DMS79 treated with DMSO at 0.1 percent for 48 hours (cell line): ENCODE data around the gene TRIM5.

Source experiments
- DNase-seq: peaks from one replicate; lab custom pipeline; 2025; lab: John Stamatoyannopoulos, UW

Gene TRIM5

DNA sequence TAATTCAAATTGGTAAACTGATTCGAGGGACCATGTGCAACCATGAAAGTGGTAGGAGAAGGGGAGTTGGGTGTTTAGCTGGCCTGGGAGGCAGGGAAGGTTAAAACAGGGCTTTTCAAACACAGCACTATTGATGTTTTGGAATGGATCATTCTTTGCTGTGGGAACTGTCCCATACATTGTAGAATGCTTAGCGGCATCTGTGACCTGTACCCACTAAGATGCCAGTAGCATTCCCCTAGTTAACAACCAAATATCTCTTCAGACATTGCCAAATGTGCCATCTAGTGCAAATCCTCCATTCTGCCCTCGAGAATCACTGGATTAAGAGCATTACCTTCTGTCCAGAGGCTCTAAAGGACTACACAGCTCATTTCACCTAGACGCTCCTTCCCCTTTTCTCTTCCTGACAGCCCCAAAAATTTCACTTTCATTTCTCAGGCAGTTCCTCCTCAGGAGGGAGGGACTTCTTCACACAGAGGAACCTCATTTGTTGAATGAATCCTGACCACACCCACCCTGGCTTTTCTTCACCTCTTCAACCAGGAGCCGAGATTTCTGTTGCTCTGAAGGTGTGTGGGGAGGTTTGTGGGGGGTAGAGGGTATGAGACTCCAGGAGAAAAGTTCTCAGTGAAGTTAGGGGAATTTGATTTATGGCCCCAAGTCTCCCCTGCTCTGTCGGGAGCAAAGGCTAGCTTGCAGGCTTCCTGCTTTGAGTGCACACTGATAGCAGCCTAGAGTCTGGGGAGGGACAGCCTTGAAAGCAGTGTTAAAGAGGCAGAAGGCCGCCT lies 60.2 kb downstream of the TRIM5 start, which contains the start of gene TRIM34:
TRIM34 (plus strand) TSS at position 513 of the 791 bp plus-strand sequence. CDS start 7,331 bp downstream, outside the sequence.
- DNase-seq, result no peak

DNA sequence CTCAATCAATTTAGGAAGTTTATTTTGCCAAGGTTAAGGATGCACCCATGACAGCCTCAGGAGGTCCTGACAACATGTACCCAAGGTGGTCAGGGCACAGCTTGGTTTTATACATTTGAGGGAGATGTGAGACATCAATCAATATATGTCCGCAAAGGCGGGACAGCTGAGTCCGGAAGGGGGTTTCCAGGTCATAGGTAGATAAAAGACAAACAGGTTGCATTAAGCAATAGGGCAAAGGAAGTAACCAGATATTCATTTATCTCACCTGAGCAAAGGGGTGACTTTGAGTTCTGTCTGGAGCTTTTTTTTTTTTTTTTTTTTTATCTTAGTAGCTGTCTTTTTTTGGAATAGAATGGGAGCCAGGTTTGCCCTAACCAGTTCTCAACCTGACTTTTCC lies 62.1 kb downstream of the TRIM5 start:
- no peak for DNase-seq

DNA sequence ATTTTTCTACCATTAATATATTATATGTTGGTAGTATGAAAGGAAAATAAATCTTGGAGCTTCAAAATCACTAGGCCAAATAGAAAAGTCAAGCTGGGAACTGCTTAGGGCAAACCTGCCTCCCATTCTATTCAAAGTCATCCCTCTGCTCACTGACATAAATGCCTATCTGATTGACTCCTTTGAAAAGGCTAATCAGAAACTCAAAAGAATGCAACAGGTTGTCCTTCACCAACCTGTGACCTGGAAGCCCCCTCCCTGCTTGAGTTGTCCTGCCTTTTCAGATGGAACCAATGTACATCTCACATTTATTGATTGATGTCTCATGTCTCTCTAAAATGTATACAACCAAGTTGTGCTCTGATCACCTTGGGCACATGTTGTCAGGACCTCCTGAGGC lies 63.3 kb downstream of the TRIM5 start:
- no peak for DNase-seq

DNA sequence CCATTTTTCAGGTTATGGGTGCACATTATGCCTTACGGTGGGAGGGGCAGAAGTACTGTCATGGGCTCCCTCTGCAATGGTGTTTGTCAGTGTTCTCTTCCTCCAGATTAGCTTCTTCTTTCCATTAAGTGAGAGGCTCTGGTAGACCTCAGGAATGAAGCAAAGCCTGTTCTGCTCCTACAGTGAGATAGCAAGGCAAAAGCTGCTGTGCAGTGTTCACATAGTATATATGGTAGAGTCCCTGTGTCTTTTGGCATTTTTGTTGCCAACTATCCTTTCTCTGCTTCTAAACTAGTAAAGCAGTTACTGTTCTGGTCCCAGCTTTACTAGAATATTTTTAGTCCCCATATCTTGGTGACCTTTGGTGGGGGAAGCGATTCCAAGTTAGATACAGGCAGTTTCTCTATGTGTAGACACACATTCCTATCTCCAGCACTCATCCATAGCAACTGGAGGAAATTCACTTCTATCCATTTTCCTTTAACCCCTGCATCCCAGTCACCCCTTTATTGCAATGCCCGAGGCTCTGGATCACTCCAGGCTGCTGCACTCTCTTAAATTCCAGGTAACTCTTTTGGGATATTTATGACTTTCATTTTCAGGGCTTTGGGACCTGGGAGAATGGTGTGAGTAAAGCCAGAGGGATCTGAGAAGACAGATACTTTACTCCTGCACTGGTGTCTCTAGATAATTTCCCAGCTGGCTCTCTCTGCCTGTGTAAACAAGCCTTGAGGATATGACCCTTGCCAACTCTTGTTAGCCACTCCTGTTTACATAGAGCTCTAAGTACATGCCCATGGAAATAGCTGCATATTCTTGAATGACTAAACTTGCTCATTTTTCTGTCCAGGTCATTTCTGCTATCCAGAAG lies 64.0 kb downstream of the TRIM5 start:
- no peak for DNase-seq

DNA sequence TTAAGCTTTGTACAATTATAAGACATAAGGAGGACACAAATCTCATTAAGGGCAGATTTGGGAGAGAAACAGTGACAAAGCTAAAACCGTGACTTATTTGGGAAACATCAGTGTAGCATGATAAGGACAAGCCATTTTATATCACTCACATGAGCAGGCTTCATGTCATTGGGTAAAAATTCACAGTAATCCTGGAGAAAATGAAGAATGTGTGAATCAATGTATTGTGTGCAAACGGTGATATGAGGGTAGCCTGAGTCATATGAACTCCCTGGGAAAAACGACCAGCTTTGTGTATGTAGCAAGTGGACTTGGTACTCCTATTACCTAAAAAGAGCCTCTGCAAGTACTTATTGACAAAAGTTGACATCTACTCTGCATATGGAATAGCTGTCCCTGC lies 66.1 kb downstream of the TRIM5 start:
- no peak for DNase-seq
